H1 (cell line): Measurements from ENCODE around the gene ZNF513. TPM values are rescaled to one million over a fixed set of nuclear protein-coding genes. Genes with fewer than 3 reads are reported as not detected.
A peak's percentile ranks its signal among the peaks of the same experiment; 100 is the strongest.

Experiments used
- CREB1 ChIP-seq: IDR thresholded peaks from 2 replicates; pipeline ENCODE4 v1.6.1; 2012; ENCODE audit warnings: inconsistent platforms
- NANOG ChIP-seq: IDR thresholded peaks from 2 replicates; pipeline ENCODE4 v1.6.1; 2011; ENCODE audit warnings: low read length, low read depth, mild to moderate bottlenecking, inconsistent platforms; ENCODE audit not compliant: insufficient read depth, poor library complexity, severe bottlenecking
- PHF8 ChIP-seq: fragments of 200-600 bp; sonication (generic); conservative IDR thresholded peaks from 2 replicates; pipeline ENCODE4 v1.7.1; 2012; ENCODE audit warnings: low read depth, mild to moderate bottlenecking, inconsistent platforms, low read length, moderate library complexity
- SP1 ChIP-seq: IDR thresholded peaks from 2 replicates; pipeline ENCODE4 v1.6.1; 2011; ENCODE audit warnings: low read depth, low read length
- TEAD4 ChIP-seq: IDR thresholded peaks from 2 replicates; pipeline ENCODE4 v1.6.1; 2012; ENCODE audit warnings: low read depth, low read length, inconsistent platforms, mixed read lengths
- YY1 ChIP-seq: IDR thresholded peaks from 2 replicates; pipeline ENCODE4 v1.6.1; 2011; ENCODE audit warnings: low read depth, mild to moderate bottlenecking, low read length
- polyA plus RNA-seq, 7 experiments: library from polyadenylated mRNA; depleted of rRNA in 3 of 7; stranded (reverse) in 5 of 7; unstranded in 2 of 7; fragments of >200 nt in 5 of 7; fragments of 200-250 nt in 2 of 7; gene quantifications; 1 replicate in 5 of 7; 2 replicates in 1 of 7; 4 replicates in 1 of 7; pipeline versions ENCODE4 v1.2.1 to v1.2.3, GENCODE V29; 2011 to 2013; ENCODE audit warnings: missing spikeins in 2 of 7, mixed read lengths in 2 of 7
- total RNA-seq: library from RNA; stranded (reverse); fragmentation: NEBNext Ultra II Directional; extraction: Animal tissue kit (Norgen Biotek cat#: 25700); gene quantifications from 2 replicates; pipeline ENCODE4 v1.2.1, GENCODE V29; 2021
- TF ChIP-seq, protein P1 (sequence below): fragments of 300-600 bp; sonication (generic); IDR thresholded peaks from 2 replicates; pipeline ENCODE4 v1.7.1; 2012; ENCODE audit warnings: low read length, moderate library complexity, mild to moderate bottlenecking, inconsistent platforms; ENCODE audit not compliant: insufficient replicate concordance
- TF ChIP-seq, protein P2 (sequence below): IDR thresholded peaks from 2 replicates; pipeline ENCODE4 v1.6.1; 2012; ENCODE audit warnings: low read length, inconsistent platforms

ZNF513 gene
- total and polyA plus RNA-seq, 2 of the 8 experiments (the other 6 are each of a cell fraction or from before 2014, with no cell fraction given): 17.3 to 29.5 TPM

DNA sequence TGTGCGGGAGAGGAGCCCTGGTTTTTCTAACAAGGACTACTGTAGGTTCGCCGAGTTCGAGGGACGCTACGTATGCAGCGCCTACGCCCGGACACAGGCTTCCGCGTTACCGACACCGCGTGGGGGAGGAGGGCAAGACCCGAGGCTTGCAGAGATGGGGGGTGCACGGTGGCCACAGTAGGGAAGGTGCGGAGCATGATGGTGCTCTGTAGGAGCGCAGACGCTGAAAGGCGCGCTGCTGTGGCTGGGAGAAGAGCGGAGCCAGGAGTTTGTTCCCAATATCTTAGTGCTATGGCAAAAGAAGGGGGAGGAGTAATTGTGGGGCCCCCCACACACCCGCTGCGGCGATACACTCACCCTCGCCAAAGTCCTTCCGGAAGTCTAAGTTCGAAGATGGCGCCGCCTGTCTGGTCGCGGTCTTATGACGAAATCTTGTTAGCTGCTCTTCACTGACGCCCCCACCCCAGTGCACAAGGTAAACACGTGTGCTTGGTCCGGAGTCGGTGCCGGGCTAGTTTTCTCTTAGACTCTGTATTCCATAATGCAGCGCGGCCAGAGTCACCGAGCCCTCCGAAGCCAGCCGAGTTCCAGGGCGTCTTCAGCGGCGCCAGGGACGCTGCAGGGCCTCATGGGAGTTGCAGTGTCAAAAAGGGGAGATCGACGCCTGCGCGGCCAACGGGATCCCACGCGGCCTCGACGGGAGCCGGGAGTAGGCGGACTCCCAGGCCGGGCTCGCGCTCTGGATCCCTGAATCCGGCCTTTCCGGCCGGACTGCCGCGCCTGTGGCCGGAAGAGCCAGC lies 24.0 kb downstream of the ZNF513 start, which contains the start of gene GTF3C2 (continued):
- TF ChIP-seq YY1 (peak; percentile 96), PHF8 (peak; percentile 82), CREB1 (peak; percentile 98), NANOG (no peak), SP1 (peak; percentile 8; the same call in 1 of the 2 replicates), TEAD4 (no peak)
- TF ChIP-seq, protein P1, sequence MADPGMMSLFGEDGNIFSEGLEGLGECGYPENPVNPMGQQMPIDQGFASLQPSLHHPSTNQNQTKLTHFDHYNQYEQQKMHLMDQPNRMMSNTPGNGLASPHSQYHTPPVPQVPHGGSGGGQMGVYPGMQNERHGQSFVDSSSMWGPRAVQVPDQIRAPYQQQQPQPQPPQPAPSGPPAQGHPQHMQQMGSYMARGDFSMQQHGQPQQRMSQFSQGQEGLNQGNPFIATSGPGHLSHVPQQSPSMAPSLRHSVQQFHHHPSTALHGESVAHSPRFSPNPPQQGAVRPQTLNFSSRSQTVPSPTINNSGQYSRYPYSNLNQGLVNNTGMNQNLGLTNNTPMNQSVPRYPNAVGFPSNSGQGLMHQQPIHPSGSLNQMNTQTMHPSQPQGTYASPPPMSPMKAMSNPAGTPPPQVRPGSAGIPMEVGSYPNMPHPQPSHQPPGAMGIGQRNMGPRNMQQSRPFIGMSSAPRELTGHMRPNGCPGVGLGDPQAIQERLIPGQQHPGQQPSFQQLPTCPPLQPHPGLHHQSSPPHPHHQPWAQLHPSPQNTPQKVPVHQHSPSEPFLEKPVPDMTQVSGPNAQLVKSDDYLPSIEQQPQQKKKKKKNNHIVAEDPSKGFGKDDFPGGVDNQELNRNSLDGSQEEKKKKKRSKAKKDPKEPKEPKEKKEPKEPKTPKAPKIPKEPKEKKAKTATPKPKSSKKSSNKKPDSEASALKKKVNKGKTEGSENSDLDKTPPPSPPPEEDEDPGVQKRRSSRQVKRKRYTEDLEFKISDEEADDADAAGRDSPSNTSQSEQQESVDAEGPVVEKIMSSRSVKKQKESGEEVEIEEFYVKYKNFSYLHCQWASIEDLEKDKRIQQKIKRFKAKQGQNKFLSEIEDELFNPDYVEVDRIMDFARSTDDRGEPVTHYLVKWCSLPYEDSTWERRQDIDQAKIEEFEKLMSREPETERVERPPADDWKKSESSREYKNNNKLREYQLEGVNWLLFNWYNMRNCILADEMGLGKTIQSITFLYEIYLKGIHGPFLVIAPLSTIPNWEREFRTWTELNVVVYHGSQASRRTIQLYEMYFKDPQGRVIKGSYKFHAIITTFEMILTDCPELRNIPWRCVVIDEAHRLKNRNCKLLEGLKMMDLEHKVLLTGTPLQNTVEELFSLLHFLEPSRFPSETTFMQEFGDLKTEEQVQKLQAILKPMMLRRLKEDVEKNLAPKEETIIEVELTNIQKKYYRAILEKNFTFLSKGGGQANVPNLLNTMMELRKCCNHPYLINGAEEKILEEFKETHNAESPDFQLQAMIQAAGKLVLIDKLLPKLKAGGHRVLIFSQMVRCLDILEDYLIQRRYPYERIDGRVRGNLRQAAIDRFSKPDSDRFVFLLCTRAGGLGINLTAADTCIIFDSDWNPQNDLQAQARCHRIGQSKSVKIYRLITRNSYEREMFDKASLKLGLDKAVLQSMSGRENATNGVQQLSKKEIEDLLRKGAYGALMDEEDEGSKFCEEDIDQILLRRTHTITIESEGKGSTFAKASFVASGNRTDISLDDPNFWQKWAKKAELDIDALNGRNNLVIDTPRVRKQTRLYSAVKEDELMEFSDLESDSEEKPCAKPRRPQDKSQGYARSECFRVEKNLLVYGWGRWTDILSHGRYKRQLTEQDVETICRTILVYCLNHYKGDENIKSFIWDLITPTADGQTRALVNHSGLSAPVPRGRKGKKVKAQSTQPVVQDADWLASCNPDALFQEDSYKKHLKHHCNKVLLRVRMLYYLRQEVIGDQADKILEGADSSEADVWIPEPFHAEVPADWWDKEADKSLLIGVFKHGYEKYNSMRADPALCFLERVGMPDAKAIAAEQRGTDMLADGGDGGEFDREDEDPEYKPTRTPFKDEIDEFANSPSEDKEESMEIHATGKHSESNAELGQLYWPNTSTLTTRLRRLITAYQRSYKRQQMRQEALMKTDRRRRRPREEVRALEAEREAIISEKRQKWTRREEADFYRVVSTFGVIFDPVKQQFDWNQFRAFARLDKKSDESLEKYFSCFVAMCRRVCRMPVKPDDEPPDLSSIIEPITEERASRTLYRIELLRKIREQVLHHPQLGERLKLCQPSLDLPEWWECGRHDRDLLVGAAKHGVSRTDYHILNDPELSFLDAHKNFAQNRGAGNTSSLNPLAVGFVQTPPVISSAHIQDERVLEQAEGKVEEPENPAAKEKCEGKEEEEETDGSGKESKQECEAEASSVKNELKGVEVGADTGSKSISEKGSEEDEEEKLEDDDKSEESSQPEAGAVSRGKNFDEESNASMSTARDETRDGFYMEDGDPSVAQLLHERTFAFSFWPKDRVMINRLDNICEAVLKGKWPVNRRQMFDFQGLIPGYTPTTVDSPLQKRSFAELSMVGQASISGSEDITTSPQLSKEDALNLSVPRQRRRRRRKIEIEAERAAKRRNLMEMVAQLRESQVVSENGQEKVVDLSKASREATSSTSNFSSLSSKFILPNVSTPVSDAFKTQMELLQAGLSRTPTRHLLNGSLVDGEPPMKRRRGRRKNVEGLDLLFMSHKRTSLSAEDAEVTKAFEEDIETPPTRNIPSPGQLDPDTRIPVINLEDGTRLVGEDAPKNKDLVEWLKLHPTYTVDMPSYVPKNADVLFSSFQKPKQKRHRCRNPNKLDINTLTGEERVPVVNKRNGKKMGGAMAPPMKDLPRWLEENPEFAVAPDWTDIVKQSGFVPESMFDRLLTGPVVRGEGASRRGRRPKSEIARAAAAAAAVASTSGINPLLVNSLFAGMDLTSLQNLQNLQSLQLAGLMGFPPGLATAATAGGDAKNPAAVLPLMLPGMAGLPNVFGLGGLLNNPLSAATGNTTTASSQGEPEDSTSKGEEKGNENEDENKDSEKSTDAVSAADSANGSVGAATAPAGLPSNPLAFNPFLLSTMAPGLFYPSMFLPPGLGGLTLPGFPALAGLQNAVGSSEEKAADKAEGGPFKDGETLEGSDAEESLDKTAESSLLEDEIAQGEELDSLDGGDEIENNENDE: no peak
- TF ChIP-seq, protein P2, sequence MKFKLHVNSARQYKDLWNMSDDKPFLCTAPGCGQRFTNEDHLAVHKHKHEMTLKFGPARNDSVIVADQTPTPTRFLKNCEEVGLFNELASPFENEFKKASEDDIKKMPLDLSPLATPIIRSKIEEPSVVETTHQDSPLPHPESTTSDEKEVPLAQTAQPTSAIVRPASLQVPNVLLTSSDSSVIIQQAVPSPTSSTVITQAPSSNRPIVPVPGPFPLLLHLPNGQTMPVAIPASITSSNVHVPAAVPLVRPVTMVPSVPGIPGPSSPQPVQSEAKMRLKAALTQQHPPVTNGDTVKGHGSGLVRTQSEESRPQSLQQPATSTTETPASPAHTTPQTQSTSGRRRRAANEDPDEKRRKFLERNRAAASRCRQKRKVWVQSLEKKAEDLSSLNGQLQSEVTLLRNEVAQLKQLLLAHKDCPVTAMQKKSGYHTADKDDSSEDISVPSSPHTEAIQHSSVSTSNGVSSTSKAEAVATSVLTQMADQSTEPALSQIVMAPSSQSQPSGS: peak; percentile 78
